ENCODE results near the gene CLECL1. TPM values are rescaled to one million over a fixed set of nuclear protein-coding genes. Genes with fewer than 3 reads are reported as not detected.

CLECL1 gene
- total RNA-seq, 1 experiment from 2014 or later, result not detected

DNA sequence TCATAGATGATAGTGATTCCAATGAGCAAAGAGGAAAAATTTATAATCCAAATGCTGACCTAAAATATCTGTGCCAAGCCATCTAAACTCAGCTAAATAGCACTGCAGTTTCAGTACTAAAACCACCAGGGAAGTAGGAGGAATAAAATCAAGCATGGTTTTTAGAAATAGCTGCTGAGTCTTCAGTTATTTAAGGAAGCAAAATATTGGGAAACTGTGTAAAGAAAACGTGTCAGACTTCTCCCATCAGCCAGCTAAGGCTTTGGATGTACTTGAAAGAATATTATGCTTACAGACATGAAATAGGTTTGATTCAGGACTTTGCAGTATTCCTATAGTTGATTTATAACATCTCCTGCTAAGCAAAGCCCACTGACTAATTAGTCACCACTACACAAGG is 38.7 kb downstream of the CLECL1 start:
- H3K4me3 ChIP-seq (ENCODE audit: low read depth, low read length, poor library complexity, severe bottlenecking), result no peak overlapping the region
- intact Hi-C loops (cut with micrococcal nuclease; ENCODE audit: unreplicated experiment), result no loop called here
- BruUV-seq (replicated peaks), result no TSS peak
- peaks cover 6% of the 10 kb centered on the region for H3K27me3 ChIP-seq (replicated peaks; ENCODE audit: insufficient read depth, low read depth, low read length, poor library complexity)
- no peak for DNase-seq (ENCODE audit: low spot score)
- POLR2A ChIA-PET (ENCODE audit: low non-redundant PET), result no interaction called here
- H3K36me3 ChIP-seq (ENCODE audit: insufficient read depth, low read length, poor library complexity, severe bottlenecking), result no peaks in the 10 kb centered on the region
- H3K4me1 ChIP-seq (ENCODE audit: insufficient read depth, low read length, poor library complexity, severe bottlenecking), result no peaks in the 10 kb centered on the region
- CTCF ChIA-PET, result no interaction called here
- no peaks in the 10 kb centered on the region for H3K9me3 ChIP-seq (ENCODE audit: low read depth, low read length, poor library complexity, severe bottlenecking)
- H3K27ac ChIP-seq (ENCODE audit: low read depth, low read length, poor library complexity, severe bottlenecking), result no peak overlapping the region
- no peak for TF ChIP-seq EZH2 (IDR thresholded peaks at IDR 0.05; ENCODE audit: borderline replicate concordance, low read depth, low read length, poor library complexity, severe bottlenecking)
- TF ChIP-seq, protein P1, sequence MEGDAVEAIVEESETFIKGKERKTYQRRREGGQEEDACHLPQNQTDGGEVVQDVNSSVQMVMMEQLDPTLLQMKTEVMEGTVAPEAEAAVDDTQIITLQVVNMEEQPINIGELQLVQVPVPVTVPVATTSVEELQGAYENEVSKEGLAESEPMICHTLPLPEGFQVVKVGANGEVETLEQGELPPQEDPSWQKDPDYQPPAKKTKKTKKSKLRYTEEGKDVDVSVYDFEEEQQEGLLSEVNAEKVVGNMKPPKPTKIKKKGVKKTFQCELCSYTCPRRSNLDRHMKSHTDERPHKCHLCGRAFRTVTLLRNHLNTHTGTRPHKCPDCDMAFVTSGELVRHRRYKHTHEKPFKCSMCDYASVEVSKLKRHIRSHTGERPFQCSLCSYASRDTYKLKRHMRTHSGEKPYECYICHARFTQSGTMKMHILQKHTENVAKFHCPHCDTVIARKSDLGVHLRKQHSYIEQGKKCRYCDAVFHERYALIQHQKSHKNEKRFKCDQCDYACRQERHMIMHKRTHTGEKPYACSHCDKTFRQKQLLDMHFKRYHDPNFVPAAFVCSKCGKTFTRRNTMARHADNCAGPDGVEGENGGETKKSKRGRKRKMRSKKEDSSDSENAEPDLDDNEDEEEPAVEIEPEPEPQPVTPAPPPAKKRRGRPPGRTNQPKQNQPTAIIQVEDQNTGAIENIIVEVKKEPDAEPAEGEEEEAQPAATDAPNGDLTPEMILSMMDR (conservative IDR thresholded peaks at IDR 0.05; ENCODE audit: low read depth, low read length), result no peak

DNA sequence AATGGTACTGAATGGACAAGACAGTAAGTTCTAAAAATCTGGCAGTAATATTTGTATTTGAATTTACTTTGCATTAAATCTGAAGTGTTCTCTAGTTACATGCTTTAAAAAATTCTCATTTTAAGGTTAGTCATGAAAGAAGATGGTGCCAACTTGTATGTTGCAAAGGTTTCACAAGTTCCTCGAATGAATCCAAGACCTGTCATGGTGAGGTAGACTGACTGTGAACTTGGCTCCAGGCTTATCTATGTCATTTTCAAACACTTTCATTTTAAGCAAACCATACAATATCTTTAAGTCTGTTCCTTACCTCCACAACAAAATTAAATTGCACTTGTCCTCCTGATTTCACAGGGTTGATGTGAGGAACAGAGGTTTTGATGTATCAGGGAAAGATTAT is 40.0 kb downstream of the CLECL1 start:
- BruUV-seq (replicated peaks), result no TSS peak
- TF ChIP-seq, protein P1 (conservative IDR thresholded peaks at IDR 0.05; ENCODE audit: low read depth, low read length), result no peak
- no peak for TF ChIP-seq EZH2 (IDR thresholded peaks at IDR 0.05; ENCODE audit: borderline replicate concordance, low read depth, low read length, poor library complexity, severe bottlenecking)
- H3K4me1 ChIP-seq (ENCODE audit: insufficient read depth, low read length, poor library complexity, severe bottlenecking), result no peaks in the 10 kb centered on the region
- no peaks in the 10 kb centered on the region for H3K9me3 ChIP-seq (ENCODE audit: low read depth, low read length, poor library complexity, severe bottlenecking)
- DNase-seq (ENCODE audit: low spot score), result no peak
- H3K27ac ChIP-seq (ENCODE audit: low read depth, low read length, poor library complexity, severe bottlenecking), result no peak overlapping the region
- no peak overlapping the region for H3K4me3 ChIP-seq (ENCODE audit: low read depth, low read length, poor library complexity, severe bottlenecking)
- no peaks in the 10 kb centered on the region for H3K36me3 ChIP-seq (ENCODE audit: insufficient read depth, low read length, poor library complexity, severe bottlenecking)
- CTCF ChIA-PET, result no interaction called here
- peaks cover 4% of the 10 kb centered on the region for H3K27me3 ChIP-seq (replicated peaks; ENCODE audit: insufficient read depth, low read depth, low read length, poor library complexity)
- intact Hi-C loops (cut with micrococcal nuclease; ENCODE audit: unreplicated experiment), result no loop called here
- POLR2A ChIA-PET (ENCODE audit: low non-redundant PET), result no interaction called here

DNA sequence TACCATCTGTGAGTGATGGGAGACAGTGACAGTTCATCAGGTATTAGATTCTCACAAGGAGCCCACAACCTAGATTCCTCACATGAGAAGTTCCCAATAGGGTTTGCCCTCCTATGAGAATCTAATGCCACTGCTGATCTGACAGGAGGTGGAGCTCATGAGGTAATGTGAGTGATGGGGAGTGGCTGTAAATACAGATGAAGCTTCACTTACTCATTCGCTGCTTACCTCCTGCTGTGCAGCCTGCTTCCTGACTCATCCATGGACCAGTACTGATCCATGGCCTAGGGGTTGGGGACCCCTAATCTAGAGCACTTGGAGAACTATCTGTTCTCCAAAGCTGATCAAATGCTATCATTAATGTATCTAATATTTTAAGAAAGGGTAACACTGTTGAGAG is 45.7 kb downstream of the CLECL1 start:
- peak; percentile 49 for DNase-seq (ENCODE audit: low spot score)
- H3K9me3 ChIP-seq (ENCODE audit: low read depth, low read length, poor library complexity, severe bottlenecking), result no peaks in the 10 kb centered on the region
- POLR2A ChIA-PET (ENCODE audit: low non-redundant PET), result no interaction called here
- CTCF ChIA-PET, result interaction anchor here (0.8 kb wide), 1 partner anchor 21 kb away, joined by 6 read pairs; no protein-coding TSS in a partner anchor
- H3K27ac ChIP-seq (ENCODE audit: low read depth, low read length, poor library complexity, severe bottlenecking), result no peak overlapping the region
- no peak overlapping the region for H3K4me3 ChIP-seq (ENCODE audit: low read depth, low read length, poor library complexity, severe bottlenecking)
- intact Hi-C loops (cut with micrococcal nuclease; ENCODE audit: unreplicated experiment), result no loop called here
- H3K27me3 ChIP-seq (replicated peaks; ENCODE audit: insufficient read depth, low read depth, low read length, poor library complexity), result peaks cover 4% of the 10 kb centered on the region
- H3K4me1 ChIP-seq (ENCODE audit: insufficient read depth, low read length, poor library complexity, severe bottlenecking), result no peaks in the 10 kb centered on the region
- TF ChIP-seq, protein P1 (conservative IDR thresholded peaks at IDR 0.05; ENCODE audit: low read depth, low read length), result no peak
- TF ChIP-seq EZH2 (IDR thresholded peaks at IDR 0.05; ENCODE audit: borderline replicate concordance, low read depth, low read length, poor library complexity, severe bottlenecking), result no peak
- BruUV-seq (replicated peaks), result no TSS peak
- no peaks in the 10 kb centered on the region for H3K36me3 ChIP-seq (ENCODE audit: insufficient read depth, low read length, poor library complexity, severe bottlenecking)

All from A673 (cell line).